Glutamatergic neuron (in vitro differentiated cells): ENCODE results near the gene RABAC1. TPM values are rescaled to one million over a fixed set of nuclear protein-coding genes. Genes with fewer than 3 reads are reported as not detected.
"Not testable (repeated sequence)": the region's sequence is repeated elsewhere in the genome, so short reads cannot be mapped to it uniquely, and the experiment has no call there.

ENCODE experiments used
- DNase-seq: peaks from one replicate; pipeline ENCODE4 v3.0.0; 2022
- H3K27ac Mint-ChIP-seq: one replicate; pipeline ENCODE4 v1.8.0; 2020; ENCODE audit warnings: mild to moderate bottlenecking, mixed read lengths, inconsistent platforms; ENCODE audit not compliant: unreplicated experiment
- H3K27me3 Mint-ChIP-seq: one replicate; pipeline ENCODE4 v1.8.0; 2020; ENCODE audit warnings: mild to moderate bottlenecking, moderate library complexity, mixed read lengths, inconsistent platforms; ENCODE audit not compliant: unreplicated experiment
- H3K36me3 Mint-ChIP-seq: one replicate; pipeline ENCODE4 v1.8.0; 2020; ENCODE audit warnings: mild to moderate bottlenecking, mixed read lengths, inconsistent platforms; ENCODE audit not compliant: unreplicated experiment
- H3K4me1 Mint-ChIP-seq: one replicate; pipeline ENCODE4 v1.8.0; 2020; ENCODE audit warnings: mild to moderate bottlenecking, low read depth, mixed read lengths, inconsistent platforms; ENCODE audit not compliant: unreplicated experiment
- H3K4me3 Mint-ChIP-seq: one replicate; pipeline ENCODE4 v1.8.0; 2020; ENCODE audit warnings: mild to moderate bottlenecking, mixed read lengths, inconsistent platforms; ENCODE audit not compliant: unreplicated experiment
- H3K9me3 Mint-ChIP-seq: one replicate; pipeline ENCODE4 v1.8.0; 2020; ENCODE audit warnings: mild to moderate bottlenecking, moderate library complexity, mixed read lengths, inconsistent platforms; ENCODE audit not compliant: unreplicated experiment
- total RNA-seq: library from RNA; stranded (reverse); fragmentation: NEBNext Ultra II Directional; extraction: Animal tissue kit (Norgen Biotek cat#: 25700); gene quantifications from one replicate; pipeline ENCODE4 v1.2.1, GENCODE V29; 2021; ENCODE audit not compliant: unreplicated experiment
- TF ChIP-seq, protein P1 (sequence below): fragments of 200-600 bp; sonication (generic); IDR thresholded peaks from one replicate; pipeline ENCODE4 v1.5.0; 2021; ENCODE audit not compliant: partially characterized antibody, unreplicated experiment

RABAC1 gene
- total RNA-seq, 1 donor from 2014 or later = 139 TPM

DNA sequence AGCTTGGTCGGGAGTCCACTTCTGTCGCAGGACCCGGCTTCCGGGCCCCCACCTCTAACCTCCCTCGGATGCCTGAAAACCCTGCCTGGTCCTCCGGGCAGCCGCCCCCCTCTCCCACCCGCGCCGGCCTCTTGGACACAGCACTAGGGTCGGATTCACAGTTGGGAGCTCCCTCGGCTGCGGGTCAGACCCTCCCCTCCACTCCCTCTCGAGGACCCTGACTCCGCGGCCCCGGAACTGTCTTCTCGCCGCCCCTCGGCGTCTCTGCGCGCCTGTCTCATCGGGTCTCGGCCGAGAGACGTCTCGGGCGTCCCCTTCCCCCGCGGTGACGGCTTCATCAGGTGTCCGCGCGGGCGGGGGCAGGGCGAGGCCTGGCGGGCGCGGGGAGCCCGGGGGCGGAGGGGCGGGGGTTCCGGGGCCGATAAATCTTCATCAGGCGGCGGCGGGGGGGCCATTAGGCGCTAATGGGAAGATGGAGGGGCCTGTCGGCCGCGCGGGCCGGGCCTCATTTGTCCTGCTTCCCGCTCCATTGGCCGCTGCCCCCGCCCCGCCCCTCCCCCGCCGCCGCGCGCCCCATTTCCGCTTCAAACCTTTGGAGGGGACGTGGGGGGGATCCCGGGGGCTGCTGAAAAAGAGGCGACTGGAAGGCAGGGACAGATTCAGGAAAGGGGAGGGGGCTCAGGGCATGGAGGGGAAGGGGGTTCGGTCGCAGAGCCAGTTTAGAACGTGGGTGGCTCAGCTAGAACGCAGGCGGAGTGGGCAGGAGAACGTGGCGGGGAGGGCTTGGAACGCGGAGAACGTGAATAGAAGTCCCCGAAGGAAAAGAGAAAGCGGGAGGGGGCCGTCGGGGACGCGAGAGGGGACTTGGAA lies 19.0 kb downstream of the RABAC1 start:
- Mint-ChIP-seq H3K4me1 (peaks cover 16% of the 10 kb centered on the region), H3K9me3 (peaks cover 14% of the 10 kb centered on the region), H3K27ac (no peak overlapping the region), H3K27me3 (peaks cover 19% of the 10 kb centered on the region), H3K4me3 (peak overlapping the region; percentile 73), H3K36me3 (peaks cover 6% of the 10 kb centered on the region)
- DNase-seq = no peak
- TF ChIP-seq, protein P1, sequence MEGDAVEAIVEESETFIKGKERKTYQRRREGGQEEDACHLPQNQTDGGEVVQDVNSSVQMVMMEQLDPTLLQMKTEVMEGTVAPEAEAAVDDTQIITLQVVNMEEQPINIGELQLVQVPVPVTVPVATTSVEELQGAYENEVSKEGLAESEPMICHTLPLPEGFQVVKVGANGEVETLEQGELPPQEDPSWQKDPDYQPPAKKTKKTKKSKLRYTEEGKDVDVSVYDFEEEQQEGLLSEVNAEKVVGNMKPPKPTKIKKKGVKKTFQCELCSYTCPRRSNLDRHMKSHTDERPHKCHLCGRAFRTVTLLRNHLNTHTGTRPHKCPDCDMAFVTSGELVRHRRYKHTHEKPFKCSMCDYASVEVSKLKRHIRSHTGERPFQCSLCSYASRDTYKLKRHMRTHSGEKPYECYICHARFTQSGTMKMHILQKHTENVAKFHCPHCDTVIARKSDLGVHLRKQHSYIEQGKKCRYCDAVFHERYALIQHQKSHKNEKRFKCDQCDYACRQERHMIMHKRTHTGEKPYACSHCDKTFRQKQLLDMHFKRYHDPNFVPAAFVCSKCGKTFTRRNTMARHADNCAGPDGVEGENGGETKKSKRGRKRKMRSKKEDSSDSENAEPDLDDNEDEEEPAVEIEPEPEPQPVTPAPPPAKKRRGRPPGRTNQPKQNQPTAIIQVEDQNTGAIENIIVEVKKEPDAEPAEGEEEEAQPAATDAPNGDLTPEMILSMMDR = no peak

DNA sequence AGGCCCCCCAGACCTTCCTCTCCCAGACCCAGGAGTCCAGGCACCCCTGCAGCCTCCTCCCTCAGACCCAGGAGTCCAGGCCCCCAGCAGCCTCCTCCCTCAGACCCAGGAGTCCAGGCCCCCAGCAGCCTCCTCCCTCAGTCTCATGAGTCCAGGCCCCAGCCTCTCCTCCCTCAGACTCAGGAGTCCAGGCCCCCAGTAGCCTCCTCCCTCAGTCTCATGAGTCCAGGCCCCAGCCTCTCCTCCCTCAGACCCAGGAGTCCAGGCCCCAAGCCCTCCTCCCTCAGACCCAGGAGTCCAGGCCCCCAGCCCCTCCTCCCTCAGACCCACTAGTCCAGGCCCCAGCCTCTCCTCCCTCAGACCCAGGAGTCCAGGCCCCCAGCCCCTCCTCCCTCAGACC lies 19.9 kb downstream of the RABAC1 start:
- not testable (repeated sequence) for H3K4me3 Mint-ChIP-seq, DNase-seq, H3K27ac Mint-ChIP-seq, H3K36me3 Mint-ChIP-seq
- Mint-ChIP-seq H3K27me3 (peaks cover 16% of the 10 kb centered on the region), H3K9me3 (peaks cover 13% of the 10 kb centered on the region), H3K4me1 (peaks cover 22% of the 10 kb centered on the region)

DNA sequence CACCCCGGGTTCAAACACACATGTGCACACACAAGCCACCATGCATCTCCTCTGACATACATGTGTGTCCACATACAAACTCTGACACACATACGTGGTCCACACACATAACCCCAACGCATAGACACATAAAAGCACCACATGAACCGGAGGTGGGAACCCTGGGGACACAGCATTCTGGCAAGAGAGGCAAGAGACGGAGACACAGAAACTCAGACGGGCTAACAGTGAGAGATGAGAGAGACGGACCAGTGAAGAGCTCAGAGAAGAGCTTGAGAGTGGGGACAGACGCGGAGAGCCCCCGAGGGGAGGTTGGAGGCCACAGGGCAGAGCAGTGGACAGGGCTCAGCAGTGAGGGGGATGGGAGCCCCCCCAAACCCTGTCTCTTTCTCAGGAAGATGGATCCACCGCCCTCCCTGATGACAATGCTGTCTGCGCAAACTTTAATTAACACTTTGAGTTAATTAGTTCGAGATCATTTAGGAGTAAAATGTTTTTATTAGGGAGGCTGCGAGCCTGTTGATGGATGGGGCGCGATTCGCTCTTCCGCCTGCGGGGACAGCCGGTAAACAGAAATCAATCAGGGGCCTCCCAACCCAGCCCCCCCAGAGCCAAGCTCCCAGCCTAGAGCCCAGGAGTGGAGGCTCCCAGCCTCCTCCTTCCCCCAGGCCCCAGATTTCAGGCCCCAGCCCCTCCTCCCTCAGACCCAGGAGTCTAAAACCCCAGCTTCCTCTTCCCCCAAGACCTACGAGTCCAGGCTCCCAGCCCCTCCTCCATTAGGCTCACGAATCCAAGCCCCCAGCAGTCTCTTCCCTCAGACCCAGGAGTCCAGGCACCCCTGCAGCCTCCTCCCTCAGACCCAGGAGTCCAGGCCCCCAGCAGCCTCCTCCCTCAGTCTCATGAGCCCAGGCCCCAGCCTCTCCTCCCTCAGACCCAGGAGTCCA lies 21.3 kb downstream of the RABAC1 start:
- H3K4me3 Mint-ChIP-seq = peak overlapping the region; percentile 63
- no peak for DNase-seq
- H3K4me1 Mint-ChIP-seq = peaks cover 35% of the 10 kb centered on the region
- H3K27ac Mint-ChIP-seq = peak overlapping the region; percentile 10
- H3K36me3 Mint-ChIP-seq = peaks cover 2% of the 10 kb centered on the region
- peaks cover 18% of the 10 kb centered on the region for H3K9me3 Mint-ChIP-seq
- peaks cover 20% of the 10 kb centered on the region for H3K27me3 Mint-ChIP-seq
- TF ChIP-seq, protein P1 = peak; percentile 26

DNA sequence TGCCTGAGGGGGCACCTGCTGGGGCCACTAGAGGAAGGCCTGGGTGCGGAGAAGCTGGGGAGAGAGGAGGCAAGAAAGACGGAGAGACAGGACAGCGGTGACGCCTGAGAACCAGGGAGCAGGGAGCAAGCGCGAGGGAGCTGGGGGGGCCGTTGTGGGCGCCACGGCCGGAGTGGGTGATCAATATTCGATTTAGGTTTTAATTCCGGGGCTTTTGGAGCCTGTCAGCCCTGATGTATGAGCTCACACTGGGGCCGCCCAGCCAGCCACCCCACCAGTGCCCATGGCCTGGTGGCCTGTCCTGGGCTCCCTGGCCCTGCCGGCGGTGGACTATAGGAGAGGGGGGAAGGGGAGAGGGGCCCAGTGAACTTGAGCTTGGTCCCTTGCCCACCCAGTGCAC lies 22.2 kb downstream of the RABAC1 start:
- peaks cover 18% of the 10 kb centered on the region for H3K9me3 Mint-ChIP-seq
- H3K4me3 Mint-ChIP-seq = peak overlapping the region; percentile 37
- peaks cover 41% of the 10 kb centered on the region for H3K4me1 Mint-ChIP-seq
- no peak overlapping the region for H3K27ac Mint-ChIP-seq
- TF ChIP-seq, protein P1 = no peak
- H3K27me3 Mint-ChIP-seq = peaks cover 23% of the 10 kb centered on the region
- H3K36me3 Mint-ChIP-seq = no peaks in the 10 kb centered on the region
- no peak for DNase-seq

DNA sequence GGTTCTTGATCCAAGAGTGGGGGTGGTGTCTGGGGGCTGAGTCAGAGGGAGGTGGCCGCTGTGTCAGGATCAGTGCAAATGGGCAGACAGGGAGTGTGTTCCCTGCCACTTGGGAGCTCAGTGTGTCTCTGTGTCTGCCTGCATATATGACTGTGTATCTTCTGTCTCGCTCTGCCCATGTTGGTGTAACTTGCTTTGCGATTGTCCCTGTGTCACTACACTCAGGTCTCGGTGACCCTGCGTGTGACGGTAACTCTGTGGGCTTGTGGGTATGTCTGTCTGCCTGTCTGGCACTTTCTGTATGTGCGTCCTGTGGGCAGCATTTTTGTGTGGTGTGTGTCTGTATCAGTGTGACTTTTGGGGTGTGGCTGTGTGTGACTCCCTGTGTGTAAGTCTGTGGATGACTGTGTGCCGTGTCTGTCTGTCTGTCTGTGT lies 22.7 kb downstream of the RABAC1 start:
- Mint-ChIP-seq H3K27ac (no peak overlapping the region), H3K36me3 (no peaks in the 10 kb centered on the region), H3K27me3 (peaks cover 20% of the 10 kb centered on the region), H3K9me3 (peaks cover 14% of the 10 kb centered on the region), H3K4me1 (peaks cover 43% of the 10 kb centered on the region), H3K4me3 (peak overlapping the region; percentile 37)
- DNase-seq = no peak
- TF ChIP-seq, protein P1 = no peak
